ENCODE results near the gene CALM1.

CALM1 gene

GRCh38 chr14:90382491-90383125 lies 14.2 kb upstream of the CALM1 start (continued):
- TF ChIP-seq ZC3H10 (CRISPR knock-in tag; IDR thresholded peaks at IDR 0.05) (no peak), CREB5 (CRISPR knock-in tag; IDR thresholded peaks at IDR 0.05; ENCODE audit: low read depth) (peak; percentile 58; the same call in 1 of the 2 replicates), ZFP3 (CRISPR knock-in tag; IDR thresholded peaks at IDR 0.05) (no peak; the same call in 1 of the 2 replicates), POU6F1 (CRISPR knock-in tag; IDR thresholded peaks at IDR 0.05; ENCODE audit: borderline replicate concordance, low read depth) (no peak), CSDC2 (CRISPR knock-in tag; IDR thresholded peaks at IDR 0.05) (no peak), TCF4 (CRISPR knock-in tag; IDR thresholded peaks at IDR 0.05; ENCODE audit: borderline replicate concordance) (no peak)

- no peak for TF ChIP-seq RARB (CRISPR knock-in tag; IDR thresholded peaks at IDR 0.05)
- TF ChIP-seq ZNF565 (CRISPR knock-in tag; conservative IDR thresholded peaks at IDR 0.05; ENCODE audit: low read depth): no peak
- no peak for TF ChIP-seq ARNTL (CRISPR knock-in tag; IDR thresholded peaks at IDR 0.05; ENCODE audit: borderline replicate concordance, low read depth)
- TF ChIP-seq ZFP3 (CRISPR knock-in tag; IDR thresholded peaks at IDR 0.05): peak; percentile 33
- TF ChIP-seq SNAI2 (CRISPR knock-in tag; IDR thresholded peaks at IDR 0.05): no peak
- TF ChIP-seq TCF4 (CRISPR knock-in tag; IDR thresholded peaks at IDR 0.05; ENCODE audit: borderline replicate concordance): peak; percentile 39; the same call in 1 of the 2 replicates
- TF ChIP-seq CSDC2 (CRISPR knock-in tag; IDR thresholded peaks at IDR 0.05): no peak; the same call in 1 of the 2 replicates
- no peak for TF ChIP-seq PATZ1 (CRISPR knock-in tag; IDR thresholded peaks at IDR 0.05; ENCODE audit: borderline replicate concordance)
- no peak for TF ChIP-seq POU6F1 (CRISPR knock-in tag; IDR thresholded peaks at IDR 0.05; ENCODE audit: borderline replicate concordance, low read depth)
- TF ChIP-seq ZC3H10 (CRISPR knock-in tag; IDR thresholded peaks at IDR 0.05): 0 out of 2 replicates have a peak, but pooled peaks have one; percentile 4
- TF ChIP-seq ISL1 (CRISPR knock-in tag; IDR thresholded peaks at IDR 0.05): no peak
- no peak for TF ChIP-seq BACH2 (CRISPR knock-in tag; IDR thresholded peaks at IDR 0.05; ENCODE audit: borderline replicate concordance)
- TF ChIP-seq, protein P1, sequence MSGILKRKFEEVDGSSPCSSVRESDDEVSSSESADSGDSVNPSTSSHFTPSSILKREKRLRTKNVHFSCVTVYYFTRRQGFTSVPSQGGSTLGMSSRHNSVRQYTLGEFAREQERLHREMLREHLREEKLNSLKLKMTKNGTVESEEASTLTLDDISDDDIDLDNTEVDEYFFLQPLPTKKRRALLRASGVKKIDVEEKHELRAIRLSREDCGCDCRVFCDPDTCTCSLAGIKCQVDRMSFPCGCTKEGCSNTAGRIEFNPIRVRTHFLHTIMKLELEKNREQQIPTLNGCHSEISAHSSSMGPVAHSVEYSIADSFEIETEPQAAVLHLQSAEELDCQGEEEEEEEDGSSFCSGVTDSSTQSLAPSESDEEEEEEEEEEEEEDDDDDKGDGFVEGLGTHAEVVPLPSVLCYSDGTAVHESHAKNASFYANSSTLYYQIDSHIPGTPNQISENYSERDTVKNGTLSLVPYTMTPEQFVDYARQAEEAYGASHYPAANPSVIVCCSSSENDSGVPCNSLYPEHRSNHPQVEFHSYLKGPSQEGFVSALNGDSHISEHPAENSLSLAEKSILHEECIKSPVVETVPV (CRISPR knock-in tag; IDR thresholded peaks at IDR 0.05): no peak
- TF ChIP-seq ZFP30 (CRISPR knock-in tag; IDR thresholded peaks at IDR 0.05): no peak
- no peak for TF ChIP-seq ESRRG (CRISPR knock-in tag; IDR thresholded peaks at IDR 0.05)
- no peak for TF ChIP-seq OSR1 (CRISPR knock-in tag; IDR thresholded peaks at IDR 0.05)
- no peak for TF ChIP-seq CREB5 (CRISPR knock-in tag; IDR thresholded peaks at IDR 0.05; ENCODE audit: low read depth)
- TF ChIP-seq, protein P2, sequence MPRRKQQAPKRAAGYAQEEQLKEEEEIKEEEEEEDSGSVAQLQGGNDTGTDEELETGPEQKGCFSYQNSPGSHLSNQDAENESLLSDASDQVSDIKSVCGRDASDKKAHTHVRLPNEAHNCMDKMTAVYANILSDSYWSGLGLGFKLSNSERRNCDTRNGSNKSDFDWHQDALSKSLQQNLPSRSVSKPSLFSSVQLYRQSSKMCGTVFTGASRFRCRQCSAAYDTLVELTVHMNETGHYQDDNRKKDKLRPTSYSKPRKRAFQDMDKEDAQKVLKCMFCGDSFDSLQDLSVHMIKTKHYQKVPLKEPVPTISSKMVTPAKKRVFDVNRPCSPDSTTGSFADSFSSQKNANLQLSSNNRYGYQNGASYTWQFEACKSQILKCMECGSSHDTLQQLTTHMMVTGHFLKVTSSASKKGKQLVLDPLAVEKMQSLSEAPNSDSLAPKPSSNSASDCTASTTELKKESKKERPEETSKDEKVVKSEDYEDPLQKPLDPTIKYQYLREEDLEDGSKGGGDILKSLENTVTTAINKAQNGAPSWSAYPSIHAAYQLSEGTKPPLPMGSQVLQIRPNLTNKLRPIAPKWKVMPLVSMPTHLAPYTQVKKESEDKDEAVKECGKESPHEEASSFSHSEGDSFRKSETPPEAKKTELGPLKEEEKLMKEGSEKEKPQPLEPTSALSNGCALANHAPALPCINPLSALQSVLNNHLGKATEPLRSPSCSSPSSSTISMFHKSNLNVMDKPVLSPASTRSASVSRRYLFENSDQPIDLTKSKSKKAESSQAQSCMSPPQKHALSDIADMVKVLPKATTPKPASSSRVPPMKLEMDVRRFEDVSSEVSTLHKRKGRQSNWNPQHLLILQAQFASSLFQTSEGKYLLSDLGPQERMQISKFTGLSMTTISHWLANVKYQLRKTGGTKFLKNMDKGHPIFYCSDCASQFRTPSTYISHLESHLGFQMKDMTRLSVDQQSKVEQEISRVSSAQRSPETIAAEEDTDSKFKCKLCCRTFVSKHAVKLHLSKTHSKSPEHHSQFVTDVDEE (CRISPR knock-in tag; IDR thresholded peaks at IDR 0.05): 0 out of 2 replicates have a peak, but pooled peaks have one; percentile 38
- TF ChIP-seq PPARA (CRISPR knock-in tag; IDR thresholded peaks at IDR 0.05; ENCODE audit: borderline replicate concordance): no peak
Measured at GRCh38 chr14:90383126-90383730, 13.6 kb upstream of the CALM1 start.

More at GRCh38 chr14:90383126-90383730, 13.6 kb upstream of the CALM1 start:
- peak; percentile 98 for ATAC-seq
